ENCODE data around the gene RDH8. TPM values are rescaled to one million over a fixed set of nuclear protein-coding genes. Genes with fewer than 3 reads are reported as not detected.
"Not testable (repeated sequence)": the region's sequence is repeated elsewhere in the genome, so short reads cannot be mapped to it uniquely, and the experiment has no call there.

Gene RDH8
- total and polyA plus RNA-seq, 7 donors = not detected

DNA sequence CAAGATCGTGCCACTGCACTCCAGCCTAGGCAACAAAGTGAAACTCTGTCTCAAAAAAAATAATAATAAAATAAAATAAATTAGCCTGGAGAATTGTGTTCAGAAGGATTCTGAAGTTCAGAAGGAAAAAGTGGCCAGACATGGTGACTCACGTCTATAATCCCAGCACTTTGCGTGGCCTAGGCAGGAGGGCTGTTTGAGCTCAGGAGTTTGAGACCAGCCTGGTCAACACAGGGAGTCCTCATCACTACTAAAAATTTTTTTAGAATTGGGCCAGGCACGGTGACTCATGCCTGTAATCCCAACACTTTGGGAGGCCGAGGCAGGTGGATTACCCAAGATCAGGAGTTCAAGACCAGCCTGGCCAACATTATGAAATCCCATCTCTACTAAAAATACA lies 6.0 kb downstream of the RDH8 start:
- no peaks in the 10 kb centered on the region for H3K4me1 ChIP-seq
- no peaks in the 10 kb centered on the region for H3K9me3 ChIP-seq
- no peak for DNase-seq
- H3K4me3 ChIP-seq = no peak overlapping the region
- 81 to 85% methylated on average over 5 of the region's 5 CpGs for WGBS, 2 donors
- H3K36me3 ChIP-seq = no peaks in the 10 kb centered on the region
- intact Hi-C loops (cut with DNase I) = no loop called here
- peaks cover 0 to 18% (median 2%) of the 10 kb centered on the region in 3 donors for H3K27me3 ChIP-seq
- TF ChIP-seq POLR2A (IDR thresholded peaks at IDR 0.05) (no peak), EP300 (IDR thresholded peaks at IDR 0.05) (no peak)
- TF ChIP-seq, protein P1, sequence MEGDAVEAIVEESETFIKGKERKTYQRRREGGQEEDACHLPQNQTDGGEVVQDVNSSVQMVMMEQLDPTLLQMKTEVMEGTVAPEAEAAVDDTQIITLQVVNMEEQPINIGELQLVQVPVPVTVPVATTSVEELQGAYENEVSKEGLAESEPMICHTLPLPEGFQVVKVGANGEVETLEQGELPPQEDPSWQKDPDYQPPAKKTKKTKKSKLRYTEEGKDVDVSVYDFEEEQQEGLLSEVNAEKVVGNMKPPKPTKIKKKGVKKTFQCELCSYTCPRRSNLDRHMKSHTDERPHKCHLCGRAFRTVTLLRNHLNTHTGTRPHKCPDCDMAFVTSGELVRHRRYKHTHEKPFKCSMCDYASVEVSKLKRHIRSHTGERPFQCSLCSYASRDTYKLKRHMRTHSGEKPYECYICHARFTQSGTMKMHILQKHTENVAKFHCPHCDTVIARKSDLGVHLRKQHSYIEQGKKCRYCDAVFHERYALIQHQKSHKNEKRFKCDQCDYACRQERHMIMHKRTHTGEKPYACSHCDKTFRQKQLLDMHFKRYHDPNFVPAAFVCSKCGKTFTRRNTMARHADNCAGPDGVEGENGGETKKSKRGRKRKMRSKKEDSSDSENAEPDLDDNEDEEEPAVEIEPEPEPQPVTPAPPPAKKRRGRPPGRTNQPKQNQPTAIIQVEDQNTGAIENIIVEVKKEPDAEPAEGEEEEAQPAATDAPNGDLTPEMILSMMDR (IDR thresholded peaks at IDR 0.05) = no peak
- no peak overlapping the region for H3K27ac ChIP-seq

DNA sequence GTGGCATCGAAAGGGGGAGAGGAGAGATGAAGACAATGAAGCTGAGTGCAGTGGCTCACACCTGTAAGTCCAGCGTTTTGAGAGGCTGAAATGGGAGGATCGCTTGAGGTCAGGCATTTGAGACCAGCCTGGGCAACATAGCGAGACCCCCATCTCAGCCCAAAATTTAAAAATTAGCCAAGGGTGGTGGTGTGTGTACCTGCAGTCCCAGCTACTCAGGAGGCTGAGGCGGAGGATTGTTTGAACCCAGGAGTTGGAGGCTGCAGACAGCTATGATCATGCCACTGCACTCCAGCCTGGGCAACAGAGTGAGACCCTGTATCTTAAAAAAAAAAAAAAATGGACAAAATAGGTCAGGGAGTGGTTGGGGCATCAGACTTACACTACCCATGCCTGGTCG lies 7.6 kb downstream of the RDH8 start:
- Histone ChIP-seq H3K27me3 (peaks cover 0 to 9% (median 0%) of the 10 kb centered on the region in 3 donors), H3K36me3 (no peaks in the 10 kb centered on the region), H3K4me1 (no peaks in the 10 kb centered on the region), H3K9me3 (no peaks in the 10 kb centered on the region), H3K4me3 (no peak overlapping the region), H3K27ac (no peak overlapping the region)
- WGBS, 2 donors = 73 to 87% methylated on average over 6 of the region's 6 CpGs
- TF ChIP-seq EP300 (IDR thresholded peaks at IDR 0.05) = no peak
- TF ChIP-seq, protein P1 (IDR thresholded peaks at IDR 0.05) = no peak
- TF ChIP-seq POLR2A (IDR thresholded peaks at IDR 0.05) = no peak
- TF ChIP-seq POLR2AphosphoS5 (IDR thresholded peaks at IDR 0.05) = no peak
- no peak for DNase-seq
- intact Hi-C loops (cut with DNase I) = no loop called here

DNA sequence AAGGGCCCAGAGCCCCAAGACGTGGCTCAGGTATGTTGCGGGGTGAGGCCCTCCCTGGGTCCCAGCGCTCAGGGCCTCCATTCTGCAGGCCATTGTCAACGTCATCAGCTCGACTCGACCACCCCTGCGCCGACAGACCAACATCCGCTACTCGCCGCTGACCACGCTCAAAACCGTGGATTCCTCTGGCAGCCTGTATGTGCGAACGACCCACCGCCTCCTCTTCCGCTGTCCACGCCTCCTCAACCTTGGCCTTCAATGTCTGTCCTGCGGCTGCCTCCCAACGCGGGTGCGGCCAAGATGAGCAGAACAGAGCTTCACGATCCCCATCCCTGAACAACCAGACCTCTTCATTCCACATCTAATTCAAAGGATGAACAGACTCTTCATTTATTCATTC lies 8.2 kb downstream of the RDH8 start:
- Histone ChIP-seq H3K4me3 (no peak overlapping the region), H3K9me3 (no peaks in the 10 kb centered on the region), H3K27ac (no peak overlapping the region), H3K36me3 (no peaks in the 10 kb centered on the region), H3K27me3 (peaks cover 0 to 9% (median 0%) of the 10 kb centered on the region in 3 donors), H3K4me1 (no peaks in the 10 kb centered on the region)
- WGBS, 2 donors = 89% methylated on average over 23 of the region's 23 CpGs
- no peak for DNase-seq
- intact Hi-C loops (cut with DNase I) = no loop called here
- TF ChIP-seq EP300 (IDR thresholded peaks at IDR 0.05) = no peak
- TF ChIP-seq, protein P1 (IDR thresholded peaks at IDR 0.05) = no peak
- no peak for TF ChIP-seq POLR2A (IDR thresholded peaks at IDR 0.05)
- TF ChIP-seq POLR2AphosphoS5 (IDR thresholded peaks at IDR 0.05) = no peak

DNA sequence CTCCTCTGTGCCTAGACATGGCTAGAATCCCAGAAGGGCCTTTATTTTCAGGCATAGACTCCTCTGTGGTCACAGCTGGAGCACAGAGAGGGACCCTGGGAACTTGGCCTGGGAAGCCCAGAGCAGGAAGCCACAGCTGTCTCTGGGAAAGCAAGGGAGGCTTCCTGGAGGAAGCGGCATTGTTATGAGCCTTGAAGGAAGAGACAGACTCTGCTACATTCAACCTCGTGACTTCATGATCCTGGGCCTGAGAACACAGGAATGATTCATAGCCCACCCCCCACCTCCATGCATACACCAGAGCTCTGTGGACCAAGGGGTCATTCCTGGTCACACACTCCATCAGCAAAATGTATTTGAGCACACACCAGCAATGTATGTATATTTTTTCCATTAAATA lies 8.6 kb downstream of the RDH8 start:
- H3K4me1 ChIP-seq = no peaks in the 10 kb centered on the region
- intact Hi-C loops (cut with DNase I) = no loop called here
- H3K4me3 ChIP-seq = no peak overlapping the region
- no peaks in the 10 kb centered on the region for H3K36me3 ChIP-seq
- no peaks in the 10 kb centered on the region for H3K9me3 ChIP-seq
- no peak for TF ChIP-seq POLR2A (IDR thresholded peaks at IDR 0.05)
- no peak for TF ChIP-seq POLR2AphosphoS5 (IDR thresholded peaks at IDR 0.05)
- no peak for TF ChIP-seq EP300 (IDR thresholded peaks at IDR 0.05)
- TF ChIP-seq, protein P1 (IDR thresholded peaks at IDR 0.05) = no peak
- DNase-seq = no peak
- no peak overlapping the region for H3K27ac ChIP-seq
- WGBS, 2 donors = 82 to 83% methylated on average over 2 of the region's 2 CpGs
- H3K27me3 ChIP-seq = peaks cover 0 to 9% (median 0%) of the 10 kb centered on the region in 3 donors

DNA sequence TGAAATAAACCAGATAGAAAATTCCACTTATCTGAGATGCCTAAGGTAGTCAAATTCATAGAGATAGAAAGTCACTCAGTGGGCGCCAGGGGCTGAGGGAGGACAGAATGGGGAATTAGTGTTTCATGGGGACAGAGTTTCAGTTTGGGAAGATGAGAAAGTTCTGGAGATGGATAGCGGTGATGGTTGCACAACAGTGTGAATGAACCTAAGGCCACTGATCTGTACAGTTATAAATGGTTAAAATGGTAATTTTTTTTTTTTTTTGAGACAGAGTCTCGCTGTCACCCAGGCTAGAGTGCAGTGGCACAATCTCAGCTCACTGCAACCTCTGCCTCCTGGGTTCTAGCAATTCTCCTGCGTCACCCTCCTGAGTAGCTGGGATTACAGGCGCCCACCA lies 9.8 kb downstream of the RDH8 start:
- H3K36me3 ChIP-seq; H3K27me3 ChIP-seq; DNase-seq; H3K9me3 ChIP-seq; H3K4me3 ChIP-seq; H3K4me1 ChIP-seq; H3K27ac ChIP-seq; intact Hi-C loops (cut with DNase I): not testable (repeated sequence)
- 79 to 91% methylated on average over 5 of the region's 5 CpGs for WGBS, 2 donors
